T follicular helper cell (primary cell): ENCODE data around the gene CCDC137.
"Not testable (repeated sequence)": the region's sequence is repeated elsewhere in the genome, so short reads cannot be mapped to it uniquely, and the experiment has no call there.

Source experiments
- DNase-seq: peaks from one replicate; pipeline ENCODE4 v3.0.0-alpha.2; 2020; ENCODE audit warnings: low read depth

CCDC137 gene

DNA sequence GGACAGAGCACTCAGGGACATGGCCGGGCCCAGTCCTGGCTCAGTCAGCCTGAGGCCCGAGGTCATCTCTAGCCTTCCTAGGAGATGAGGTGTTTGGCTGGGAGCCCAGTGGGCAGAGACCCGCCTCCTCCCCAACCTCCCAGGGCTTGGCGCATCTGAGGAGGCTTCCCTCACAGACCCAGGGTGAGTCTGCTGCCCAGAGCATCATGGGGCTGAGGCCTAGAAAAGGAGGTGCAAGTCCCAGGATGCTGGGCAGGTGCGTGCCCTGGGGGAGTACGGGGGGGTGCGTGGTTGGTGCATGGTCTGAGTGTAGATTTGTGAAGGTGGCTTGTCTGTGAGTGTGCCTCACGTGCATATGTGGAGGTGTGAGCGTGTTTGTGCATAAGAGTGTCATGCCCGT lies 14.8 kb upstream of the CCDC137 start:
- no peak for DNase-seq

DNA sequence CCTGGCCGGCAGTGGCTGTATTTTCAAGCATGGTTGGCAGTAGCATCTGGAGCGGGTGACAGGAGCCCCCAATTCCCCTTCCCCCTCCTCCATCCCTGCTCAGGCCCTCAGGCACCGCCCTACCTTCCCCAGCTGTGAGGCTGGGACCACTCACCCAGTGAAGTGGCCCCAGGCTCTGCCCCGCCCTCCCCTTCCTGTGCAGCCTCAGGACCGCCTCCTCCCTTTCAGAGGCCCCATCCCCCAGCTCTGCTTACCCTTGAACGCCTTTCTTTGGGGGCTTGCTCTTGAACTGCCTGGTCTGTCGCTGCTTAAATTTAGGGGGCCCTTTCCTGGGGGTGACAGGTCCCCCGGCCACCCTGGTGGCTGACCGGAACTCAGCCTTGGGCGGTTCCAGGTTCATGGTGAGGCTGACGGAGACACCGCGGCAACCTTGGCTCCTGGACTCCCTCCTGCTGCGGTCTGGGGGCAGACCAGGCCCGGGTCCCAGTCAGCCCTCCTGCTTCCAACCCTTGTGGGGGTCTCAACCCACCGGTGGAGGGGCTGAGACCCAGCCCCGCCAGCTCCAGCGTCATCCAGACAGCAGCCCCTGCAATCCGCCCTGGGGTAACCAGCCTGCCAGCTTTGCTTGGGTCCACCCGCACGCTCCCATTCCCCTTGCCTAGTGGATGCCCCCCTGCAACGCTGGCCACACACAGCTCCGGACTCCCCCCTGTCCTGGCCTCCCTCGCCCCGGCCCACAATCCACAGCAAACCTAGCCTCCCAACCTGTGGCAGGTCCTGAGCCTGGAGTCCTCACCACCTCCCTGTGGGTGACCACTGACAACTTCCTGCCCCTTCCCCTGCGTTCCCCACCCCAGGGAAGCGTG lies 13.4 kb upstream of the CCDC137 start:
- DNase-seq, result no peak

GRCh38 chr17:81655378-81656117 lies 11.0 kb upstream of the CCDC137 start:
- DNase-seq, result no peak

- DNase-seq, result no peak
Observed at GRCh38 chr17:81656118-81656743, 10.3 kb upstream of the CCDC137 start, which contains the start of gene PDE6G. Gene PDE6G (minus strand): TSS chr17:81656542. CDS start chr17:81653305, 3,237 bp downstream.

DNA sequence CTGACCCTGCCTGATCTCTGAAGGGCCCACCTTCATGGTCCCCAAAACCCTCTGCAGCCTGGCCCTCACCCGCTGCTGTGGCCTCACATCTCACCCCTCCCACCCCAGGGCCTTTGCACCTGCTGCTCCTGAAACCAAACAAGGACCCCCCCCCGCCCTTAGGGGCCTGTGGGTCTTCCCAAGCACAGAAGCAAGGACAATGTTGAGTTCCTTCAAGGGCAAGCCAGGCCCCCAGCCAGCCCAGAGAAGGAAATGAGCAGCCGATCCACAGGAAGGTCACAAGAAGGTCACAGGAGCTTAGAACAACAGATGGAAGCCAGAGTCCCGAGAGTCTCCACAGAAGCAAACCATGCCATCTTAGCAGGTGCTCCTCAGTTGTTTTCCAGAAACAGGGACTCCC lies 9.7 kb upstream of the CCDC137 start:
- no peak for DNase-seq

DNA sequence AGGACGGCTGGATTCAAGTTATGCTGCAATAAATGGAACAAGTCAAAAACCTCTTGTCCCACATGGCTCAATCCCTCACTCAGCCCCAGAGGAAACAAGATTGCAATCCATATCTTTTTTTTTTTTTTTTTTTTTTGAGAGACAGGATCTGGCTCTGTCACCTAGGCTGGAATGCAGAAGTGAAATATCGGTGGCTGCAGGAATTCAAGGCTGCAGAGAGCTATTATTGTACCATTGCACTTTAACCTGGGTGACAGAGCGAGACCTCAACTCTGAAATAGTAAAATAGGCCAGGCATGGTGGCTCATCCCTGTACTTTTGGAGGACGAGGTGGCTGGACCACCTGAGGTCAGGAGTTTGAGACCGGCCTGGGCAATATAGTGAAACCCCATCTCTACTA lies 7.5 kb upstream of the CCDC137 start:
- no peak for DNase-seq

GRCh38 chr17:81660441-81660840 lies 6.1 kb upstream of the CCDC137 start:
- DNase-seq, result no peak

GRCh38 chr17:81662002-81662401 lies 4.5 kb upstream of the CCDC137 start:
- no peak for DNase-seq

DNA sequence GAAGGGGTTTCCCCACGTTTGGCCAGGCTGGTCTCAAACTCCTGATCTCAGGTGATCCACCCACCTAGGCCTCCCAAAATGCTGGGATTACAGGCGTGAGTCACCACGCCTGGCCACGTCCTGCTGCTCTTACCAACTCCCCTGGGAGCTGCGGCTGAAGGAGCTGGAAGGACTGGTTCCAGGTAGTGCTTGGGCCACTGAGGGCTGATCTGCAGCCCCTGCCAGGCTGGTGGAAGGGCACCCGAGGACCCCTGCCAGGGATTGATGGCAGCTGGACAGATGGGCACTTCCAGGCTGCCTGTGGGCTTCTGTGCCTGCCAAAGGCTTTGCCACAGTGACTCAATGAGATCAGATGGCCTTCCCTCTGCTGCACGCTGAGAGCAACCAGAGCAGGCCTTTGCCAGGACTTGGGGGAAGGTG lies 2.5 kb upstream of the CCDC137 start:
- no peak for DNase-seq

DNA sequence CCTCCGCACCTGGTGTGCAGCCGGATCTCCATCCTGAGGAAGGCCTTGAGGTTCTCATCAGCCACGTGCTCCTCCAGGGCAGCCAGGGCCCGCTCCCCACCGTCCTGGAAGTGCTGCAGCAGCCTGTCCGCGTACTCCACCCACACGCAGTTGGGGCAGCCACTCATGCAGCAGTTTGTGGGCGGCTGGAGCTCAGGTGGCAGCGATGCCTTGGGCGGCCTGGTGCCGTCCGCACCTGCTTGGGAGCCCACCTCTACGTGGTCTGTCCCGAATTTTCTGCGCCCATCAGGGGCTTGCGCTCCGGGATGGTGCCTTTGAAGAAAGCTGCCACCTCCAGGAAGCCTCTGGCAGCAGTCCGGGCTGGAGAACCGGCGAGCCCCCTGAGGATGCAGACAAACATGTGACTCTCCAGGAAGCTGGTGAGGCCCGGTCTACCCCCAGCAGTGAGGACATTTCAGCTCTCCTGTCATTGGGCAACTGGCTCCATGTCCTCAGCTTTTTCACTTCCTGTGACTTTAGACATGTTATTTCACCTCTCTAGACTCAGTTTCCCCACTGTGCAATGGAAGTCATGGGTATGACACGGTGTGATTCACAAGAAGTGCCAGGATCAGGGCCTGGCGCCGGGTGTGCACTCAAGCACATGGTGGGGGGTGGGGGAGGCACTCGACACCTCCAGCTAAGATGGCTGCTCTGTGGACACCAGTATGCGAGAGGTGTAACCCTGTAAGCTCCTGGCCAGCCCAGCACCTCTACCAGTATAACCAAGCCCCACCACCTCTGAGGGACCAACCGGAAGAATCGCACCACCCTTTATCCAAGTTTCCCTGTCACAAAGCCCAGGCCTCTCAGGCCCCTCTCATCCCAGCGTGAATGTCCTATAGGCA lies 1.1 kb upstream of the CCDC137 start:
- no peak for DNase-seq

GRCh38 chr17:81666092-81666341 lies 520 bp upstream of the CCDC137 start:
- DNase-seq, result no peak

DNA sequence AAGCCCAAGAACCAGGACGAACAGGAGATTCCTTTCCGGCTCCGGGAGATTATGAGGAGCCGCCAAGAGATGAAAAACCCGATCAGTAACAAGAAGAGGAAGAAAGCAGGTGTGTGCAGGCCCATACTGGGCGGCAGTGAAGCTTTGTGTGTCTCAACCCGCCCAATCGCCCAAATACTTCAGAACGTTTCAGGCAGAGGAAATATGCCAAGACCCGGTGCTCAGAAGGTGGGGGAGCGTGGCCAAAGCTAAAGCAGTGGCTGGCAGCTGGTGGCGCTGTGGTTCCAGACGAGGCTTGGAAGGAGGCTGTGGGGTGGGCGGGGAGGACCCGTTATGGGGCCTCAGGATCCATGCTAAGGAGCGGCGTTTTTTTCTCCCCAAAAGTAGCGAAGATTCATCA lies 1.2 kb downstream of the CCDC137 start:
- DNase-seq, result no peak

- no peak for DNase-seq
Observed at GRCh38 chr17:81672504-81672903, 6.0 kb downstream of the CCDC137 start.

GRCh38 chr17:81672954-81673353 lies 6.4 kb downstream of the CCDC137 start:
- DNase-seq, result no peak

GRCh38 chr17:81673561-81674258 lies 7.2 kb downstream of the CCDC137 start:
- no peak for DNase-seq

DNA sequence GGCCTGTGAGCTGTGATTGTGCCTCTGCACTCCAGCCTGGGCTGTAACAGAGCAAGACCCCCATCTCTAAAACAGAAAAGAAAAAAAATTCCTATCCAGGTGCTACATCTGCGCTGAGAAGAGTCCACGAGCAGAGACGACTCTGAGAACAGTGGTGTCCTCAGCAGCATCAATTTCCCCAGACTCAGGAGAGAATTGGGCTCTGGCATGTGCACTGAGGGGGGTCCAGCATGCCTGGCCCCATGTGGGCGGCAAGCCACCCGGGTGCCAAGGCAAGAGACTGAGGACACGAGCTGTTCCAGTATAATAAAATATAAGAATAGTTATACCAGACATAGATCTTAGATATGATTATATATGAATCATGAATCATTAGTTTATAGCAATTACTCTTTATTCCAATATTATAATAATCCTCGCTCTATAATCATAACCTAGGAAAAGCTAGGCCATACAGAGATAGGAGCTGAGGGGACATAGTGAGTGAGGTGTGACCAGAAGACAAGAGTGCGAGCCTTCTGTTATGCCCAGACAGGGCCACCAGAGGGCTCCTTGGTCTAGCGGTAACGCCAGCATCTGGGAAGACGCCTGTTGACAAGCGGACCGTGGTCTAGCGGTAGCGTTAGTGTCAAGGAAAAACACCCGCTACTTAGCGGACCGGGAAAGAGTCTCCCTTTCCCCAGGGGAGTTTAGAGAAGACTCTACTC lies 9.1 kb downstream of the CCDC137 start:
- DNase-seq, result not testable (repeated sequence)

GRCh38 chr17:81676906-81677305 lies 10.4 kb downstream of the CCDC137 start:
- DNase-seq, result no peak

GRCh38 chr17:81680150-81680549 lies 13.6 kb downstream of the CCDC137 start:
- no peak for DNase-seq

DNA sequence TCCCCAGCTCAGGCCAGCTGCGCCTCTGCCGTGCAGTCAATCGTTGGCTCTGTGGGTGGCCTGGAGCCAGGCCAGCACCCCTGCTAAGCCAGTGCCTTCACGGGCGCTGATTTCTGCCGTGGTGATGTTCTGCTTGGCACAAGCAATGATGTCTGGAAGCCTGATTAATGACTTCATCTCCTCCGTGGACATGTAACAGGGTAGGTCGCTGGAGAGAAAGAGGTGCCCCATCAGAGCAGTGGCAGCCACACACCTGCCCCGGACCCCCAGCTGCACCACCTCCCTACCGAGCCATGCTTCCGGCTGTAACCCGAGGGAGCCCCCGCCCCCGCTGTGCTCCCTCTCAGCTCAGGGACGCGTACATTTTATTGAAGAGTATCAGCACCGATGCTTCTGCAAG lies 15.1 kb downstream of the CCDC137 start:
- DNase-seq, result no peak

DNA sequence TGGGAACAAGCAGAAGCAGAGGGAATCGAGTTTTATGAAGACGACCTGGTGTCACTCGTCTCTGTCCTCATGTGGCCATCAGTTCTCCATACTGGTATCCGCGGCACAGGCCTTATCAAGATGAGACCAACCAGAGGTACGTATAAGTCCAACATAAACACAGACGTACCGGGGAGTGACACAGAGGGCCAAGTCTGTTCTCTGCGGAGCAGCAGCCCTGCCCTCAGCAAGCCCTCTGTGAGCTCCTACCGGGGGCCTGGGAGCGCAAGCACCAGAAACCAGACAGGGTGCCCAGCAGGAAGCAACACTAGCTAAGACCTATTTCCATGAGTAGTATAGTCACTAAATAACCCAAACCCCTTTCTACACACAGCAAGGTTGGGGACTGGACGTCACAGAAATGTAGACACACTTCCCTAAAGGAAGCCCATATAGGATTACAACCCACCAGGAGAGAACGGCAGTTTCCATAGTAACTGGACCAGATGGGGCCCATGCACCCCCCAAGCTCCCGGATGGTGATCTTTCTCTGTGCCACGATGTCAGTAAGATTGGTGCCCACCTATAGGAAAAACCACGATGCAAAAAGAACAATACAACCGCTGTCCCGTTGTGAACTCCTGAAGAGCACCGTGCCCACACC lies 16.1 kb downstream of the CCDC137 start:
- no peak for DNase-seq
